ENCODE results near the gene BLID. TPM values are rescaled to one million over a fixed set of nuclear protein-coding genes. Genes with fewer than 3 reads are reported as not detected.

The BLID gene
- total RNA-seq, 1 experiment from 2014 or later: not detected

- H3K4me3 Mint-ChIP-seq (ENCODE audit: unreplicated experiment): no peak overlapping the region
These were observed 20.2 kb downstream of the BLID start for GRCh38 chr11:122095681-122096262.

GRCh38 chr11:122094836-122095235, 21.2 kb downstream of the BLID start:
- Histone ChIP-seq H3K36me3 (ENCODE audit: control insufficient read depth, insufficient read depth, low read length) (no peaks in the 10 kb centered on the region), H3K4me1 (no peaks in the 10 kb centered on the region), H3K27me3 (replicated peaks; ENCODE audit: control insufficient read depth, insufficient read depth, low read length) (no peaks in the 10 kb centered on the region), H3K9me3 (no peaks in the 10 kb centered on the region), H3K4me3 (ENCODE audit: low read depth, low read length) (no peak overlapping the region)
- ChIA-PET CTCF (no interaction called here), POLR2A (no interaction called here)
- no peak for DNase-seq
- TF ChIP-seq CTCF (IDR thresholded peaks at IDR 0.05; ENCODE audit: insufficient read depth in 1 of 2, low read depth in 1 of 2, low read length in 1 of 2, severe bottlenecking in 1 of 2, unreplicated experiment in 1 of 2): no peak
- peaks cover 40% of the 10 kb centered on the region for H3K27me3 Mint-ChIP-seq (ENCODE audit: insufficient read depth, unreplicated experiment)
- no peak overlapping the region for H3K27ac Mint-ChIP-seq (ENCODE audit: unreplicated experiment)
- H3K9me3 Mint-ChIP-seq (ENCODE audit: unreplicated experiment): no peaks in the 10 kb centered on the region
- no peaks in the 10 kb centered on the region for H3K4me1 Mint-ChIP-seq (ENCODE audit: low read depth, unreplicated experiment)
- intact Hi-C loops (cut with micrococcal nuclease; ENCODE audit: unreplicated experiment): no loop called here
- H3K4me3 Mint-ChIP-seq (ENCODE audit: unreplicated experiment): no peak overlapping the region
- BruUV-seq (replicated peaks): no TSS peak
- H3K36me3 Mint-ChIP-seq (ENCODE audit: insufficient read depth, unreplicated experiment): no peaks in the 10 kb centered on the region

More at GRCh38 chr11:122095681-122096262, 20.2 kb downstream of the BLID start:
- Histone ChIP-seq H3K4me3 (ENCODE audit: low read depth, low read length) (no peak overlapping the region), H3K4me1 (no peaks in the 10 kb centered on the region), H3K9me3 (no peaks in the 10 kb centered on the region), H3K36me3 (ENCODE audit: control insufficient read depth, insufficient read depth, low read length) (no peaks in the 10 kb centered on the region), H3K27me3 (replicated peaks; ENCODE audit: control insufficient read depth, insufficient read depth, low read length) (no peaks in the 10 kb centered on the region)
- H3K27me3 Mint-ChIP-seq (ENCODE audit: insufficient read depth, unreplicated experiment): peaks cover 44% of the 10 kb centered on the region
- no peak for DNase-seq
- ChIA-PET POLR2A (no interaction called here), CTCF (no interaction called here)
- intact Hi-C loops (cut with micrococcal nuclease; ENCODE audit: unreplicated experiment): no loop called here
- no peaks in the 10 kb centered on the region for H3K4me1 Mint-ChIP-seq (ENCODE audit: low read depth, unreplicated experiment)
- no peaks in the 10 kb centered on the region for H3K9me3 Mint-ChIP-seq (ENCODE audit: unreplicated experiment)
- no peak for TF ChIP-seq CTCF (IDR thresholded peaks at IDR 0.05; ENCODE audit: insufficient read depth in 1 of 2, low read depth in 1 of 2, low read length in 1 of 2, severe bottlenecking in 1 of 2, unreplicated experiment in 1 of 2)
- H3K27ac Mint-ChIP-seq (ENCODE audit: unreplicated experiment): no peak overlapping the region
- BruUV-seq (replicated peaks): no TSS peak
- H3K36me3 Mint-ChIP-seq (ENCODE audit: insufficient read depth, unreplicated experiment): no peaks in the 10 kb centered on the region

- no peak overlapping the region for H3K27ac Mint-ChIP-seq (ENCODE audit: unreplicated experiment)
- POLR2A ChIA-PET: no interaction called here
- Histone ChIP-seq H3K4me1 (no peaks in the 10 kb centered on the region), H3K27me3 (replicated peaks; ENCODE audit: control insufficient read depth, insufficient read depth, low read length) (no peaks in the 10 kb centered on the region), H3K9me3 (no peaks in the 10 kb centered on the region), H3K36me3 (ENCODE audit: control insufficient read depth, insufficient read depth, low read length) (no peaks in the 10 kb centered on the region), H3K4me3 (ENCODE audit: low read depth, low read length) (no peak overlapping the region)
- CTCF ChIA-PET: no interaction called here
- no peak for DNase-seq
- TF ChIP-seq CTCF (IDR thresholded peaks at IDR 0.05; ENCODE audit: insufficient read depth in 1 of 2, low read depth in 1 of 2, low read length in 1 of 2, severe bottlenecking in 1 of 2, unreplicated experiment in 1 of 2): no peak
- no peaks in the 10 kb centered on the region for H3K4me1 Mint-ChIP-seq (ENCODE audit: low read depth, unreplicated experiment)
- no peaks in the 10 kb centered on the region for H3K9me3 Mint-ChIP-seq (ENCODE audit: unreplicated experiment)
- BruUV-seq (replicated peaks): no TSS peak
- no peak overlapping the region for H3K4me3 Mint-ChIP-seq (ENCODE audit: unreplicated experiment)
- H3K36me3 Mint-ChIP-seq (ENCODE audit: insufficient read depth, unreplicated experiment): no peaks in the 10 kb centered on the region
- intact Hi-C loops (cut with micrococcal nuclease; ENCODE audit: unreplicated experiment): no loop called here
- H3K27me3 Mint-ChIP-seq (ENCODE audit: insufficient read depth, unreplicated experiment): peaks cover 37% of the 10 kb centered on the region
These were observed 22.2 kb downstream of the BLID start for GRCh38 chr11:122093731-122094275.
